GM20000 (cell line): Measurements from ENCODE around the gene GNAS-AS1.

Experiments used
- DNase-seq: peaks from one replicate; pipeline ENCODE4 v3.0.0; 2012; ENCODE audit warnings: low spot score
- CTCF ChIP-seq: IDR thresholded peaks from 2 replicates; pipeline ENCODE4 v1.5.1; 2012; ENCODE audit warnings: mild to moderate bottlenecking, control low read depth; ENCODE audit errors: extremely low read depth, missing control alignments

The GNAS-AS1 gene

GRCh38 chr20:58793512-58794420 lies 56.9 kb downstream of the GNAS-AS1 start:
- no peak for TF ChIP-seq CTCF
- no peak for DNase-seq

- DNase-seq, result no peak
- no peak for TF ChIP-seq CTCF
Measured at GRCh38 chr20:58792426-58792825, 58.3 kb downstream of the GNAS-AS1 start.

- no peak for TF ChIP-seq CTCF
- DNase-seq, result no peak
Measured at GRCh38 chr20:58791286-58791685, 59.4 kb downstream of the GNAS-AS1 start.

- no peak for DNase-seq
- no peak for TF ChIP-seq CTCF
Measured at GRCh38 chr20:58790454-58790853, 60.2 kb downstream of the GNAS-AS1 start.

GRCh38 chr20:58788896-58789544 lies 61.7 kb downstream of the GNAS-AS1 start:
- TF ChIP-seq CTCF, result no peak
- DNase-seq, result no peak

GRCh38 chr20:58787211-58788005 lies 63.3 kb downstream of the GNAS-AS1 start:
- no peak for DNase-seq
- TF ChIP-seq CTCF, result no peak
